Hepatocyte (in vitro differentiated cells): ENCODE results near the gene TCF4. TPM values are rescaled to one million over a fixed set of nuclear protein-coding genes. Genes with fewer than 3 reads are reported as not detected.

ENCODE experiments used
- DNase-seq: peaks from one replicate; pipeline ENCODE4 v3.0.0-alpha.2; 2016; ENCODE audit warnings: low spot score
- H2AFZ ChIP-seq: fragments of 200-600 bp; sonication (generic); 2 replicates; pipeline ENCODE4 v1.6.0; 2016; ENCODE audit warnings: antibody characterized with exemption, mild to moderate bottlenecking
- H3K27ac ChIP-seq: fragments of 200-600 bp; sonication (generic); 2 replicates; pipeline ENCODE4 v1.5.1; 2016; ENCODE audit warnings: mild to moderate bottlenecking
- H3K27me3 ChIP-seq: fragments of 200-600 bp; sonication (generic); 2 replicates; pipeline ENCODE4 v1.6.1; 2016
- H3K36me3 ChIP-seq: fragments of 200-600 bp; sonication (generic); replicated peaks from 2 replicates; pipeline ENCODE4 v1.5.1; 2016; ENCODE audit warnings: low read depth; ENCODE audit not compliant: insufficient read depth
- H3K4me1 ChIP-seq: fragments of 200-600 bp; sonication (generic); 2 replicates; pipeline ENCODE4 v1.5.1; 2016; ENCODE audit warnings: mild to moderate bottlenecking, moderate library complexity; ENCODE audit not compliant: insufficient read depth
- H3K4me2 ChIP-seq: fragments of 200-600 bp; sonication (generic); 2 replicates; pipeline ENCODE4 v1.6.0; 2016
- H3K4me3 ChIP-seq: fragments of 200-600 bp; sonication (generic); 2 replicates; pipeline ENCODE4 v1.5.1; 2016; ENCODE audit warnings: mild to moderate bottlenecking
- H3K79me2 ChIP-seq: fragments of 200-600 bp; sonication (generic); 2 replicates; pipeline ENCODE4 v1.6.0; 2017; ENCODE audit warnings: mild to moderate bottlenecking
- H3K9me2 ChIP-seq: fragments of 200-600 bp; sonication (generic); replicated peaks from 2 replicates; pipeline ENCODE4 v1.6.0; 2017; ENCODE audit warnings: mild to moderate bottlenecking; ENCODE audit not compliant: insufficient read depth
- H3K9me3 ChIP-seq: fragments of 200-600 bp; sonication (generic); 2 replicates; pipeline ENCODE4 v1.5.1; 2016; ENCODE audit warnings: low read depth, mild to moderate bottlenecking
- H4K20me1 ChIP-seq: fragments of 200-600 bp; sonication (generic); 2 replicates; pipeline ENCODE4 v1.6.0; 2016; ENCODE audit warnings: mild to moderate bottlenecking; ENCODE audit not compliant: insufficient read depth, poor library complexity, severe bottlenecking
- EZH2 ChIP-seq: fragments of 200-600 bp; sonication (generic); IDR thresholded peaks from 2 replicates; pipeline ENCODE4 v1.6.1; 2016; ENCODE audit warnings: antibody characterized with exemption, mild to moderate bottlenecking, borderline replicate concordance
- EZH2phosphoT487 ChIP-seq: fragments of 200-600 bp; sonication (generic); IDR thresholded peaks from one replicate; pipeline ENCODE4 v1.6.1; 2018; ENCODE audit warnings: antibody characterized with exemption, mild to moderate bottlenecking, low read depth, moderate library complexity; ENCODE audit not compliant: unreplicated experiment, severe bottlenecking
- WGBS: methylation state at CpG from one replicate; pipeline ENCODE4 v1.1.6; 2016; ENCODE audit warnings: low lambda C conversion rate; ENCODE audit errors: missing lambda C conversion rate; 5-methylcytosine and 5-hydroxymethylcytosine counted together
- polyA plus RNA-seq: library from polyadenylated mRNA; unstranded; fragments of >200 nt; fragmentation: Nextera tagmentation; extraction: Ambion mirVana; gene quantifications from 2 replicates; pipeline ENCODE4 v1.2.1, GENCODE V29; 2016
- total RNA-seq: library from RNA; depleted of rRNA; stranded (reverse); fragments of >200 nt; gene quantifications from 2 replicates; pipeline ENCODE4 v1.2.3, GENCODE V29; 2014
- TF ChIP-seq, protein P1 (sequence below): fragments of 200-600 bp; sonication (generic); IDR thresholded peaks from 2 replicates; pipeline ENCODE4 v1.5.1; 2016; ENCODE audit warnings: antibody characterized with exemption, mild to moderate bottlenecking; ENCODE audit not compliant: poor library complexity

The TCF4 gene
- total and polyA plus RNA-seq, 2 experiments from 2014 or later, result 40.5 to 65.2 TPM

DNA sequence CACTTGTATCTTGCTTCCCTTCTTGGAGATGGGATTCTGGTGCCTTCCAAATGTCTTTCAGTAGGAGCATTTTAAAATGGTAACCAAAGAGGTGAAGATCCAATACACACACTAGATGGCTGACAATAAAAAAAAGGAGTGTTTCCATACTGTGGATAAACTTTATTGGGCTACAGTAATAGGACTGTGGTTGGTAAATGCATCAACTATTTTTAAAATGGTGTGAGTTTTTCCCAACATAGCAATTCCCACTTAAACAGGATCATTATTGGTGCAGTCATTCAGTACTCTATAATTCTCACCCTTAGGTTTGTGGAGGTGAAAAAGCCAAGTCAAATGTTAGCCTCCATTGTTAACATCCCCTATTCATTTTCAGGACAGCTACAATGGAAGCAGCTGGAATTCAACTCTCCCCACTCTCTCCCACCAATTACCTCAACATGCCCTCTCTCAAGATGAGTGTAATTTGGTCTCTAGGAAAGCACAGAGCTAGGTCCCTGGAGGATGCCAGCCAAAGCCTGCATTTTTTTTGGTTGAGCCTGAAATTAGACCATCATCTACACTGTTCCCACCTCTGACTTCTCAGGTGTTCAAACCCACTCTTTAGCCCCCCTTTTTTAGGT, 273.3 kb downstream of the TCF4 start:
- H3K9me3 ChIP-seq, result no peaks in the 10 kb centered on the region
- H3K27me3 ChIP-seq, result no peaks in the 10 kb centered on the region
- H3K27ac ChIP-seq, result no peak overlapping the region
- no peak overlapping the region for H3K4me3 ChIP-seq
- H3K79me2 ChIP-seq, result peaks cover 91% of the 10 kb centered on the region
- TF ChIP-seq, protein P1, sequence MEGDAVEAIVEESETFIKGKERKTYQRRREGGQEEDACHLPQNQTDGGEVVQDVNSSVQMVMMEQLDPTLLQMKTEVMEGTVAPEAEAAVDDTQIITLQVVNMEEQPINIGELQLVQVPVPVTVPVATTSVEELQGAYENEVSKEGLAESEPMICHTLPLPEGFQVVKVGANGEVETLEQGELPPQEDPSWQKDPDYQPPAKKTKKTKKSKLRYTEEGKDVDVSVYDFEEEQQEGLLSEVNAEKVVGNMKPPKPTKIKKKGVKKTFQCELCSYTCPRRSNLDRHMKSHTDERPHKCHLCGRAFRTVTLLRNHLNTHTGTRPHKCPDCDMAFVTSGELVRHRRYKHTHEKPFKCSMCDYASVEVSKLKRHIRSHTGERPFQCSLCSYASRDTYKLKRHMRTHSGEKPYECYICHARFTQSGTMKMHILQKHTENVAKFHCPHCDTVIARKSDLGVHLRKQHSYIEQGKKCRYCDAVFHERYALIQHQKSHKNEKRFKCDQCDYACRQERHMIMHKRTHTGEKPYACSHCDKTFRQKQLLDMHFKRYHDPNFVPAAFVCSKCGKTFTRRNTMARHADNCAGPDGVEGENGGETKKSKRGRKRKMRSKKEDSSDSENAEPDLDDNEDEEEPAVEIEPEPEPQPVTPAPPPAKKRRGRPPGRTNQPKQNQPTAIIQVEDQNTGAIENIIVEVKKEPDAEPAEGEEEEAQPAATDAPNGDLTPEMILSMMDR, result no peak
- TF ChIP-seq EZH2phosphoT487, result no peak
- TF ChIP-seq EZH2, result no peak
- no peak overlapping the region for H3K4me2 ChIP-seq
- no peaks in the 10 kb centered on the region for H3K36me3 ChIP-seq
- no peak for DNase-seq
- H2AFZ ChIP-seq, result no peak overlapping the region
- H3K9me2 ChIP-seq, result no peaks in the 10 kb centered on the region
- peaks cover 4% of the 10 kb centered on the region for H4K20me1 ChIP-seq
- no peaks in the 10 kb centered on the region for H3K4me1 ChIP-seq

DNA sequence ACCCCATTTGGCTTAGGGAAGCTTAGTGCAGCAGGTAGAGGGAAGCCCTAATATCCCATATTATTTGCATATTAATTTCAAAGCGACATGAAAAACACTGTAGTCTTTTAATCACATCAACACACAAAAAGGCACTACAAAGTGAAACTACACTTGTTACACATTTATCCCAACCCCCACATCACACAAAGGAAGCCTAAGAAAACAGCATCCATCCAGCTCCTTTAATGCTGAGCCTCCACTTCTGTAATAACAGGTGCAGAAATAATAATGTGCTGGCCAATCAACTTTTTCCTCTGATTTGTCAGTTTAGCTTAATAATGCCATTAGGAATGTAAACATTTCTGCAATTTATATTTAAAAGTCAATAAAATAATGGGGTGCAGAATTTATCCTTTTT, 274.0 kb downstream of the TCF4 start:
- peaks cover 91% of the 10 kb centered on the region for H3K79me2 ChIP-seq
- DNase-seq, result no peak
- no peaks in the 10 kb centered on the region for H3K27me3 ChIP-seq
- no peaks in the 10 kb centered on the region for H3K9me2 ChIP-seq
- no peak overlapping the region for H3K4me3 ChIP-seq
- no peak overlapping the region for H3K4me2 ChIP-seq
- no peak overlapping the region for H2AFZ ChIP-seq
- TF ChIP-seq EZH2phosphoT487 (no peak), EZH2 (no peak)
- TF ChIP-seq, protein P1, result no peak
- no peak overlapping the region for H3K27ac ChIP-seq
- no peaks in the 10 kb centered on the region for H3K9me3 ChIP-seq
- no peaks in the 10 kb centered on the region for H3K36me3 ChIP-seq
- peaks cover 4% of the 10 kb centered on the region for H4K20me1 ChIP-seq
- 61% methylated on average over 1 of the region's 1 CpG for WGBS
- no peaks in the 10 kb centered on the region for H3K4me1 ChIP-seq

DNA sequence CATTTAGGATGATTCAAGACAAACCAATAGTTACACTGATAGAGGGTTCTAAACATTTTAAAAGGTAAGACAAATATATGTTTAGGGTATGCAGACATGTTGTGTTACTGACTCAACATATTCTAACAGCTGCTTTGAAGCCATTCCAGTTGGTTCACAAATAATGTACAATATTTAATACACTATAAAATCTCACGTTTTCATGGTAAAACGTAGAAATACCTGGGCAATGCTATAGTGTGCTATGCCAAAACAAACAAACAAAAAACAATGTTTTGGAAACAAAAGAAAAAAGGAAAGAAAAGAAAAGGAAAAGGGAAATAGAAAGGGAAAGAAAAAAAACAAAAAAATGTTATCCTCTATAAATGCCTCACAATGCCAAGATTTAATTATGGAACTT, 277.1 kb downstream of the TCF4 start:
- no peak overlapping the region for H3K4me2 ChIP-seq
- WGBS, result 93% methylated on average over 2 of the region's 2 CpGs

More for the DNA sequence above, 277.1 kb downstream of the TCF4 start:
- peaks cover 80% of the 10 kb centered on the region for H3K79me2 ChIP-seq
- peaks cover 1% of the 10 kb centered on the region for H3K4me1 ChIP-seq
- TF ChIP-seq EZH2phosphoT487, result no peak
- TF ChIP-seq, protein P1, result no peak
- no peak for TF ChIP-seq EZH2
- H3K27me3 ChIP-seq, result no peaks in the 10 kb centered on the region
- H3K4me3 ChIP-seq, result no peak overlapping the region
- peaks cover 2% of the 10 kb centered on the region for H4K20me1 ChIP-seq
- H2AFZ ChIP-seq, result no peak overlapping the region
- H3K9me3 ChIP-seq, result no peaks in the 10 kb centered on the region
- H3K36me3 ChIP-seq, result no peaks in the 10 kb centered on the region
- no peak overlapping the region for H3K27ac ChIP-seq
- H3K9me2 ChIP-seq, result no peaks in the 10 kb centered on the region
- DNase-seq, result no peak
